Stomach (tissue), 9 donors: ENCODE results near the gene EPB41L4B. TPM values are rescaled to one million over a fixed set of nuclear protein-coding genes. Genes with fewer than 3 reads are reported as not detected.
A peak's percentile ranks its signal among the peaks of the same experiment; 100 is the strongest.

ENCODE experiments used
- DNase-seq, 2 donors: peaks; one replicate each; pipeline versions ENCODE4 v3.0.0 to v3.0.0-alpha.2; 2013 to 2019
- H3K27ac ChIP-seq, 5 donors: fragments of 200-600 bp in 4 of 5; sonication (generic) in 4 of 5; one replicate each; pipeline ENCODE4 v1.5.1; 2013 to 2019; ENCODE audit warnings: mild to moderate bottlenecking in 1 of 5, moderate library complexity in 1 of 5
- H3K27me3 ChIP-seq, 3 donors: fragments of 200-600 bp; sonication (generic); one replicate each; pipeline ENCODE4 v1.5.1; 2017 to 2019; ENCODE audit warnings: mixed run types in 1 of 3
- H3K36me3 ChIP-seq, 4 donors: fragments of 200-600 bp; sonication (generic); 1 replicate in 3 of 4; 2 replicates in 1 of 4; pipeline ENCODE4 v1.5.1; 2016 to 2019
- H3K4me1 ChIP-seq, 4 donors: fragments of 200-600 bp; sonication (generic); one replicate each; pipeline ENCODE4 v1.5.1; 2016 to 2019
- H3K4me3 ChIP-seq, 4 donors: fragments of 200-600 bp; sonication (generic) in 3 of 4; one replicate each; pipeline ENCODE4 v1.5.1; 2016 to 2019; ENCODE audit warnings: mild to moderate bottlenecking in 1 of 4
- H3K9me3 ChIP-seq, 4 donors: fragments of 200-600 bp; sonication (generic); one replicate each; pipeline ENCODE4 v1.5.1; 2016 to 2019
- EP300 ChIP-seq: sonication (generic); formaldehyde crosslinking; IDR thresholded peaks from one replicate; pipeline ENCODE4 v1.6.1; 2017; ENCODE audit warnings: antibody characterized with exemption
- POLR2A ChIP-seq, 4 donors: fragments of 450-650 bp; IDR thresholded peaks; one replicate each; pipeline ENCODE4 v1.6.1; 2016; ENCODE audit warnings: antibody characterized with exemption in 4 of 4, control low read depth in 2 of 4, mild to moderate bottlenecking in 1 of 4, moderate library complexity in 1 of 4
- POLR2AphosphoS5 ChIP-seq, 3 donors: sonication (generic); formaldehyde crosslinking; IDR thresholded peaks; one replicate each; pipeline ENCODE4 v1.6.1; 2016; ENCODE audit warnings: antibody characterized with exemption in 3 of 3
- WGBS, 5 donors: extraction: QIAGEN DNeasy Blood & Tissue Kit in 3 of 5; methylation state at CpG; one replicate each; pipeline versions ENCODE4 v1.1.5 to v1.1.7; 2013 to 2018; 5-methylcytosine and 5-hydroxymethylcytosine counted together
- intact Hi-C: fragments of 100-400 bp; cut with DNase I; formaldehyde crosslinking; loops from one replicate; pipeline ENCODE4 v1.15.1; 2023; ENCODE audit warnings: low total_unique reads
- polyA plus RNA-seq, 3 donors: library from polyadenylated mRNA; stranded (reverse); fragments of 200-250 nt; gene quantifications; one replicate each; pipeline ENCODE4 v1.2.3, GENCODE V29; 2013
- total RNA-seq, 5 donors: library from RNA; depleted of rRNA; stranded (reverse); fragments of >200 nt; gene quantifications; one replicate each; pipeline versions ENCODE4 v1.1.0 to v1.2.3, GENCODE V29; 2014 to 2016
- TF ChIP-seq, protein P1 (sequence below), 7 experiments: fragments of 450-650 bp in 4 of 7; fragments of 200-600 bp in 3 of 7; sonication (generic) in 3 of 7; IDR thresholded peaks; one replicate each; pipeline ENCODE4 v1.5.1; 2016 to 2019; ENCODE audit warnings: antibody characterized with exemption in 7 of 7, control low read depth in 2 of 7, mild to moderate bottlenecking in 1 of 7
- donor health status: healthy with polysubstance abuse.
- donor health status: Bipolar disorder and iron deficiency.
- donor health status: healthy.

The EPB41L4B gene
- total and polyA plus RNA-seq, 8 donors: 9.2 to 52.4 (median 24.4) TPM

DNA sequence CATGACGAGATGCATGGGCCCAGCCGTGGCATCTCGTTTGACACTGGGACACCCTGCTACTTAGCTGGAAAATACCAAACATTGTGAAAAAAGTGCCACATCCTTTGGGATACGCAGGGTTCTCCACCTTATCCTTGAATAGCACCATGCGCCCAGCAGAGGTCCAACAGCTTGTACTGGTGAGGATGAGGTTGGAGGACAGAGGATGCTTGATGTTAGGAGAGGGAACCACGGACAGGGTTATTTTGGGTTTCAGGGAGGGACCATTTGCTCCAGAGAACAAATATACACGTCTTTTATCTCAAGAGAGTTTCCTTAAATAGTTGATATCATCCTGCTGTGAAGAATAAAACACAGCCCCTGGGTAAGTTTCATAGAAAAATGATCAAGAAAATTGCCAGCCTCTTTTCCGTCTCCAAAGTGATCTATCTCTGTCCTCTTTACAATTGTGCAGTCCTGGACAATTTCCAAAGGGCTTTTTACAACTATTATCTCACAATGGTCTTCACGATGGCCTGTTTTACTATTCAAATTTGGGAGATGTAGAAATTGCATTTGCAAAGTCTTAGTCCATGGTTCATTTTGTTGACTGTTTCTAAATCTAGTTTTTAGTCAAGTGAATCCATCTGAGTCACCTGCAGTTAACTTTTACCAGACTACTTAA, 133.9 kb downstream of the EPB41L4B start:
- no peak for TF ChIP-seq POLR2A (IDR thresholded peaks at IDR 0.05)
- no peaks in the 10 kb centered on the region for H3K9me3 ChIP-seq
- no peak overlapping the region for H3K4me3 ChIP-seq
- DNase-seq: no peak
- no peaks in the 10 kb centered on the region for H3K4me1 ChIP-seq
- H3K27me3 ChIP-seq: no peaks in the 10 kb centered on the region
- no peaks in the 10 kb centered on the region for H3K36me3 ChIP-seq
- no peak overlapping the region for H3K27ac ChIP-seq
- 65 to 75% (median 71%) methylated on average over 9 of the region's 9 CpGs for WGBS, 5 donors
- intact Hi-C loops: no loop called here

DNA sequence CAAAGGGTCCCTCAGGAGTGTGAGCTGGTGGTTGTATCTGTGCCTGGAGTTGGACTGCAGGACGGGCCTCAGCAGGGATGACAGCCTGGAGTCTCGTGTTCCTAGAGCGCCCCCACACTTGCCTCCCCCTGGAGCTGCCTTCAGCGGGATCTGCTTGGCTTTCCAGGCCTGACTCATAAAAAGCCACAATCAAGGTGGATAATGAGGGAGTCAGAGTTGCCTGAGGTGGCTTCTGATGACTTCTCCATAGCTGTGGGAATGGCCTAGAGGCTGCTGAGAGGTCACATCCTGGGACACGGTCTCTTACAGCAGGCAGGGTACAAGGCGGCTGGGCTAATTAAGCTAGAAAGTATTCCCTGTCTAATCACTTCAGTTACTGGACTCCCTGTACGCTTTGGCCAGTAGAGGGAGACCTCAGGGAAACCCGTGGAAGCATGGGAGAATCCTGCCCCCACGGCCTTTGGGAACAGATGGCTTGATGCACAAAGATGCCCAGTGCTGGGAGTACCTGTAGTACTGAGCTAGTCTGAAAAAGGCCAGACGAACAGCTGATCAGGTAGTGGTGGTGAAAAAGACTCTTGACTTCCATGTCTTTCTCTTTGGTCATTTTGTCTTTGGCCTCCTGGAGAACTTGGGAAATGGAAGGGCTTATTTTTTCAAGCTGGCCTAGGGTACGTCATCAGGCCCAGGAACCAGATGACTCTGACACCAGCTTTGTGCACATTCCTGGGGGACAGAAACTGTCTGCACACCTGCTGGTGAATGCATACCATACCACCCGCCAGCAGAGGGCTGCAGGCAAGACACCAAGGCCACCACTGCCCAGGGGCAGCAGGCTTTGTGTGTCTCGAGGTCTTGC, 137.7 kb downstream of the EPB41L4B start:
- DNase-seq: peak; percentile 55 to 57
- H3K9me3 ChIP-seq: no peaks in the 10 kb centered on the region
- intact Hi-C loops: no loop called here
- no peaks in the 10 kb centered on the region for H3K27me3 ChIP-seq
- TF ChIP-seq, protein P1, sequence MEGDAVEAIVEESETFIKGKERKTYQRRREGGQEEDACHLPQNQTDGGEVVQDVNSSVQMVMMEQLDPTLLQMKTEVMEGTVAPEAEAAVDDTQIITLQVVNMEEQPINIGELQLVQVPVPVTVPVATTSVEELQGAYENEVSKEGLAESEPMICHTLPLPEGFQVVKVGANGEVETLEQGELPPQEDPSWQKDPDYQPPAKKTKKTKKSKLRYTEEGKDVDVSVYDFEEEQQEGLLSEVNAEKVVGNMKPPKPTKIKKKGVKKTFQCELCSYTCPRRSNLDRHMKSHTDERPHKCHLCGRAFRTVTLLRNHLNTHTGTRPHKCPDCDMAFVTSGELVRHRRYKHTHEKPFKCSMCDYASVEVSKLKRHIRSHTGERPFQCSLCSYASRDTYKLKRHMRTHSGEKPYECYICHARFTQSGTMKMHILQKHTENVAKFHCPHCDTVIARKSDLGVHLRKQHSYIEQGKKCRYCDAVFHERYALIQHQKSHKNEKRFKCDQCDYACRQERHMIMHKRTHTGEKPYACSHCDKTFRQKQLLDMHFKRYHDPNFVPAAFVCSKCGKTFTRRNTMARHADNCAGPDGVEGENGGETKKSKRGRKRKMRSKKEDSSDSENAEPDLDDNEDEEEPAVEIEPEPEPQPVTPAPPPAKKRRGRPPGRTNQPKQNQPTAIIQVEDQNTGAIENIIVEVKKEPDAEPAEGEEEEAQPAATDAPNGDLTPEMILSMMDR (IDR thresholded peaks at IDR 0.05): peak in 5 of 7 experiments; percentile 18 to 44 (median 29)
- TF ChIP-seq POLR2A (IDR thresholded peaks at IDR 0.05): no peak
- no peaks in the 10 kb centered on the region for H3K36me3 ChIP-seq
- no peaks in the 10 kb centered on the region for H3K4me1 ChIP-seq
- 51 to 62% (median 56%) methylated on average over 7 to 13 of the region's 13 CpGs for WGBS, 5 donors
- H3K4me3 ChIP-seq: no peak overlapping the region
- no peak overlapping the region for H3K27ac ChIP-seq

DNA sequence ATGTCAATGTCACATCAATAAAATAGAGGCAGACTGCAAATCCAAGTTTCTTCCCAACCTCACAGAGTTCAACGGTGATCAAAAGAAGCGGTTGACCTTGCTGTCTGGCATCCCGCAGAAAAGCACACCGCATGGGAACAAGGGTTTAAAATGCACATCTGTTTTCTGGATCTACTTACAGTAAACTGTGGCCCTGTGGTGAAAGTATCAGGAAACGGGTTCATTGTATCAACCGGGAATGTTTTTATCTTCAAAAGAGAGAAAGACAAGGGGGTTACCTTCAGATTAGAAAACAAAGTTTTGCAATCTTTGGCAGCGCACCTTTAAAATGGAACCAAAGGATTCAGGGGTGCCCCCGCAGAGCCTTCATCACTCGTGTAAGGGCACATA, 138.3 kb downstream of the EPB41L4B start:
- H3K27me3 ChIP-seq: no peaks in the 10 kb centered on the region
- TF ChIP-seq POLR2AphosphoS5 (IDR thresholded peaks at IDR 0.05): no peak
- no peak for TF ChIP-seq POLR2A (IDR thresholded peaks at IDR 0.05)
- no peak for TF ChIP-seq EP300
- TF ChIP-seq, protein P1 (IDR thresholded peaks at IDR 0.05): no peak
- no peaks in the 10 kb centered on the region for H3K9me3 ChIP-seq
- H3K36me3 ChIP-seq: no peaks in the 10 kb centered on the region
- H3K27ac ChIP-seq: no peak overlapping the region
- no peak overlapping the region for H3K4me3 ChIP-seq
- no peaks in the 10 kb centered on the region for H3K4me1 ChIP-seq
- intact Hi-C loops: no loop called here
- WGBS, 5 donors: 78 to 85% (median 84%) methylated on average over 9 of the region's 9 CpGs
- DNase-seq: no peak

DNA sequence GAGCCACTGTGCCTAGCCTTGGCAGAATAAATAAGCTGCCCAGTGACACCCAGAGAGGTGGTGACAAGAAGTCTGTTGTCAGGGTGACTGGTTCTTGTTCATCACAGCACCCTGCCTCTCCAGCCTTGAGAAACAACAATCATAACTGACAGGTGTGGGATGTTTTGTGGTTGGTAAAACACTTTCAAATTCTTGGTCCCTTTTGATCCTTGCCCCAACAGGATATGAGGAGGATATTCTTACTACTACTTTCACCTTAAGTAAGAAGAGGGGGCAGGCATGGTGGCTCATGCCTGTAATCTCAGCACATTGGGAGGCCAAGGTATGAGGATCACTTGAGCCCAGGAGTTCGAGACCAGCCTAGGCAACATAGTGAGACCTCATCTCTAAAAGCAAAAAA, 139.6 kb downstream of the EPB41L4B start:
- TF ChIP-seq POLR2A (IDR thresholded peaks at IDR 0.05) (no peak), POLR2AphosphoS5 (IDR thresholded peaks at IDR 0.05) (no peak), EP300 (no peak)
- TF ChIP-seq, protein P1 (IDR thresholded peaks at IDR 0.05): no peak
- DNase-seq: peak in 1 of 2 donors; percentile 35
- H3K9me3 ChIP-seq: no peaks in the 10 kb centered on the region
- H3K4me1 ChIP-seq: no peaks in the 10 kb centered on the region
- H3K27ac ChIP-seq: no peak overlapping the region
- no peak overlapping the region for H3K4me3 ChIP-seq
- intact Hi-C loops: no loop called here
- H3K27me3 ChIP-seq: no peaks in the 10 kb centered on the region
- H3K36me3 ChIP-seq: no peaks in the 10 kb centered on the region
- 79 to 96% (median 82%) methylated on average over 1 of the region's 1 CpG for WGBS, 5 donors
